ENCODE measurements around the gene TMPRSS6.

GRCh38 chr22:37083914-37084313 lies 25.6 kb downstream of the TMPRSS6 start:
- TF ChIP-seq CTCF (IDR thresholded peaks at IDR 0.05; ENCODE audit: insufficient read depth, low read length, poor library complexity, severe bottlenecking) (no peak), EZH2phosphoT487 (conservative IDR thresholded peaks at IDR 0.05; ENCODE audit: low read length) (no peak)

All from SU-DHL-6 (cell line).